H7 (cell line): ENCODE data around the gene CLECL1. TPM values are rescaled to one million over a fixed set of nuclear protein-coding genes. Genes with fewer than 3 reads are reported as not detected.
"Not testable (repeated sequence)": the region's sequence is repeated elsewhere in the genome, so short reads cannot be mapped to it uniquely, and the experiment has no call there.

Experiments
- DNase-seq: peaks from one replicate; pipeline ENCODE4 v3.0.0; 2012
- H3K27me3 ChIP-seq: 2 replicates; pipeline ENCODE4 v1.6.0; 2011; ENCODE audit warnings: mild to moderate bottlenecking, low read length; ENCODE audit not compliant: control insufficient read depth, insufficient read depth
- H3K36me3 ChIP-seq: replicated peaks from 2 replicates; pipeline ENCODE4 v1.5.1; 2011; ENCODE audit warnings: low read length; ENCODE audit not compliant: control insufficient read depth, insufficient read depth
- H3K4me3 ChIP-seq: 2 replicates; pipeline ENCODE4 v1.5.1; 2011; ENCODE audit warnings: low read depth, mild to moderate bottlenecking, control low read depth, low read length, moderate library complexity; ENCODE audit not compliant: insufficient read depth
- total RNA-seq: library from RNA; depleted of rRNA; stranded (reverse); fragments of >200 nt; shearing (Covaris generic); gene quantifications from 2 replicates; pipeline ENCODE4 v1.2.3, GENCODE V29; 2014

Gene CLECL1
- total RNA-seq, 1 experiment from 2014 or later, result not detected

DNA sequence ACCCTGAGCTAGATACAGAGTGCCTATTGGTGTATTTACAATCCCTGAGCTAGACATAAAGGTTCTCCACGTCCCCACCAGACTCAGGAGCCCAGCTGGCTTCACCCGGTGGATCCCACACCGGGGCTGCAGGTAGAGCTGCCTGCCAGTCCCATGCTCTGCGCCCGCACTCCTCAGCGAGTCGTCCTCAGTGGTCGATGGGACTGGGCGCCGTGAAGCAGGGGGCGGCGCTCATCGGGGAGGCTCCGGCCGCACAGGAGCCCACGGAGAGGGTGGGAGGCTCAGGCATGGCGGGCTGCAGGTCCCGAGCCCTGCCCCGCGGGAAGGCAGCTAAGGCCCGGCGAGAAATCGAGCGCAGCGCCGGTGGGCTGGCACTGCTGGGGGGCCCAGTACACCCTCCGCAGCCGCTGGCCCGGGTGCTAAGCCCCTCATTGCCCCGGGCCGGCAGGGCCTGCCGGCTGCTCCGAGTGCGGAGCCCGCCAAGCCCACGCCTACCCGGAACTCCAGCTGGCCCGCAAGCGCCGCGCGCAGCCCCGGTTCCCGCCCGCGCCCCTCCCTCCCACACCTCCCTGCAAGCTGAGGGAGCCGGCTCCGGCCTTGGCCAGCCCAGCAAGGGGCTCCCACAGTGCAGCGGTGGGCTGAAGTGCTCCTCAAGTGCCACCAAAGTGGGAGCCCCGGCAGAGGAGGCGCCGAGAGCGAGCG is 6.7 kb upstream of the CLECL1 start:
- H3K36me3 ChIP-seq, H3K27me3 ChIP-seq, DNase-seq: not testable (repeated sequence)
- H3K4me3 ChIP-seq, result peak overlapping the region; percentile 21; the same call in 1 of the 2 replicates

DNA sequence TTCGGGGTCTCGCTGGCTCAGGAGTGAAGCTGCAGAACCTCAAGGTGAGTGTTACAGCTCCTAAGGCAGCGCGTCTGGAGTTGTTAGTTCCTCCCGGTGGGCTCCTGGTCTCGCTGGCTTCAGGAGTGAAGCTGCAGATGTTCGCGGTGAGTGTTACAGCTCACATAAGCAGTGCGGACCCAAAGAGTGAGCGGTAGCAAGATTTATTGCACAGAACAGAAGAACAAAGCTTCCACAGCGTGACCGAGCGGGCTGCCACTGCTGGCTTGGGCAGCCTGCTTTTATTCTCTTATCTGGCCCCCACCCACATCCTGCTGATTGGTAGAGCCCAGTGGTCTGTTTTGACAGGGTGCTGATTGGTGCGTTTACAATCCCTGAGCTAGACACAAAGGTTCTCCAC is 6.0 kb upstream of the CLECL1 start:
- H3K4me3 ChIP-seq, result not testable (repeated sequence)

DNA sequence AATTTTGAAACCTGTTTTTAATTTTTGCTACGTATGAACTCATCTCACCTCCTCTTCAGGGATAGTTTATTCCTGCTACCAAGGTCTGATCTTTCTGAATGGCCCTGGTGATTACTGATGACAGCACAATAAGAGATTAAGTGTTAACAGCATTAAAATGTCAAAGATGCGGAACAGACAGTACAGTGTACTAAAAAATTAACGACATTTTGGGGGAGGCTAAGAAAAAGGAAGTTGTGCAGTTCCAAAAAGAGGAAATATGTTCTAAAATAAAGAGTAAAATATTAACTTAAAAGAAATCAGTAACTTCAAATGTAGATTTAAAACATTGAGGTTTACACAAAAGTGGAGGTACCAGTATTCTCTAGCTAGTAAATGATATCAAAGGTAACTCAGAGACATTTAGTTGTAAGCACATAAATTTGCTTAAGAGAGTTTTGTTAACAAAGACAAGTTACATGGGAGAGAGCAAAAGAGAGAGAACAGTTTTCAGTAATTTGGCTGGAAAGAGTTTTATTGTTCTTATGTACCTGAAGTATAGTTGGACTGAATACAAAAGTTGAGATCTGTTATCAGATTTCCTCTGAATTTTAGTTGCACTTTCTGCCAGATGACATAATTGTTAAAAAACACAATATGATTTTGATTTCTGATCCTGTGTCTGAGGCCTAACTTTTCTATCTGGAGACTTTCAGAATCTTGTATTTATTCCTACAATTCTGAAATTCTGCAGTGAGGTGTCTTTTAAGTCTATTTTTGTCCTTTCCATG is 4.2 kb upstream of the CLECL1 start:
- DNase-seq, result no peak
- H3K27me3 ChIP-seq, result no peaks in the 10 kb centered on the region; the same call in 1 of the 2 replicates
- no peaks in the 10 kb centered on the region for H3K36me3 ChIP-seq

More for the DNA sequence above, 6.0 kb upstream of the CLECL1 start:
- DNase-seq, H3K27me3 ChIP-seq, H3K36me3 ChIP-seq: not testable (repeated sequence)

DNA sequence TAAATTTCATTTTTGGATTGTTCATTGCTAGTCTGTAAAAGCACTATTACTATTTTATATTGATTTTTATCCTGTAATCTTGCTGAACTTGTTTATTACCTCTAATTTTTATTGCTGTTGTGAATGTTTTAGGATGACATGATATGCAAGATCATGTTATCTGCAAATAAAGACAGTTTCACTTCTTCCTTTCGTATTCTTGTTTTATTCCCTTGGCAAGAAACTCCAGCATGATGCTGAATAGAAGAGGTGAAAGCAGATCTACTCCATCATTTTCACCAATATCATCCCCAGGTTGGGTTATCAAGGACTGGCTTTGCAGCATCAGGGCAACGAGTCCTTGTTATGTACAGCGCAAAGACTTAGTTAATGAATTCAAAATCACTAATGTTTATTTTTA is 2.7 kb upstream of the CLECL1 start:
- no peaks in the 10 kb centered on the region for H3K36me3 ChIP-seq
- no peaks in the 10 kb centered on the region; the same call in 1 of the 2 replicates for H3K27me3 ChIP-seq
- no peak overlapping the region for H3K4me3 ChIP-seq
- no peak for DNase-seq

More for the DNA sequence above, 4.2 kb upstream of the CLECL1 start:
- H3K4me3 ChIP-seq, result no peak overlapping the region

DNA sequence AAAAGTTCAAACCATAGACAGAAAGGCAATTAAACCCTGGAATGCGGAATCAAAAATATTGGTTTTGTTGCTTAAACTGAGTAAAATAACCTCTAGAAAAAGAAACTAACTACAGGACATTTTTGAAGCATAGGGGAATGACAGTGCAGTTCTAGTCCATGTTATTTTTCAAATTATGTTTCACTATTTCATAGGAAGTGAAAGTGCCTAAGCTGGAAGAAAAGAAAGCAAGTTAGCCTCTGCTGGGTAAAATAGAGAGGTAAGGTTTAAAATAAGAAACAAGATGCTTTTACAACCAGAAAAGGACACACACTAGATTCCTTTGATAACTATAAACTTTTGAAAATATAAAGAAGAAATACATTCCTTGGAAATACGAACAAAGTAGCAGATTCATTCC is 1.1 kb downstream of the CLECL1 start:
- H3K36me3 ChIP-seq, result no peaks in the 10 kb centered on the region
- no peak for DNase-seq

DNA sequence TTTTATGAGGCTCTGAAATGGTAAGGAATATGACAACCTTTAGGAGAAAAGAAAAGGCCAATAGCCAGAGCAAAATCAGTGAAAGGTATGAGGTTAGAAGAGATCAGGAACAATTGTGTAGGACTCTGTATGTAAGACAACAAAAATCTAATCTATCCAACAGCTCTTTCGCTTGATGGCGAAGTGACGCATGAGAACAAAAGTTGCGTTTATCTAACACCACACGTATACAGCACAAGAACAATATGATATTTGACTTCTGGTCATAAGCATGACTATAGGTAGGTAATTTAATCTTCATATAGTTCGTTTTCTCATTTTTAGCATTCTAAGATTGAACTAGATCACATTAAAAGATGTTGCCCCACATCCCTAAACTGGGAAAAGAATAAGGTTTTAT is 1.5 kb downstream of the CLECL1 start:
- Histone ChIP-seq H3K36me3 (no peaks in the 10 kb centered on the region), H3K27me3 (no peaks in the 10 kb centered on the region; the same call in 1 of the 2 replicates), H3K4me3 (no peak overlapping the region)
- DNase-seq, result no peak

More for the DNA sequence above, 1.1 kb downstream of the CLECL1 start:
- Histone ChIP-seq H3K4me3 (no peak overlapping the region), H3K27me3 (no peaks in the 10 kb centered on the region; the same call in 1 of the 2 replicates)

DNA sequence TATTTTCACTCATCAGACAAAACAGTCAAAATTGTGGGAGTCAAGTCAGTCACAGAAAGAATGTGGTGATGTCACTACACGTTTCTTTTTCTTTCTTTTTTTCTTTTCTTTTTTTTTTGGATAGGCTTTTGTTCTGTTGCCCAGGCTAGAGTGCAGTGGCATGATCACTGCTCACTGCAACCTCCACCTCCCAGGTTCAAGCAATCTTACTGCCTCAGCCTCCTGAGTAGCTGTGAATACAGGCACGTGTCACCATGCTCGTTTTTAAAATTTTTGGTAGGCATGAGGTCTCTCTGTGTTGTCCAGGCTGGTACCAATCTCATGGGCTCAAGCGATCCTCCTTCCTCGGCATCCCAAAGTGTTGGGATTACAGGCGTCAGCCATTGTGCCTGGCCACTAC is 2.3 kb downstream of the CLECL1 start:
- no peaks in the 10 kb centered on the region for H3K36me3 ChIP-seq
- no peaks in the 10 kb centered on the region for H3K27me3 ChIP-seq
- no peak overlapping the region for H3K4me3 ChIP-seq
- DNase-seq, result no peak

DNA sequence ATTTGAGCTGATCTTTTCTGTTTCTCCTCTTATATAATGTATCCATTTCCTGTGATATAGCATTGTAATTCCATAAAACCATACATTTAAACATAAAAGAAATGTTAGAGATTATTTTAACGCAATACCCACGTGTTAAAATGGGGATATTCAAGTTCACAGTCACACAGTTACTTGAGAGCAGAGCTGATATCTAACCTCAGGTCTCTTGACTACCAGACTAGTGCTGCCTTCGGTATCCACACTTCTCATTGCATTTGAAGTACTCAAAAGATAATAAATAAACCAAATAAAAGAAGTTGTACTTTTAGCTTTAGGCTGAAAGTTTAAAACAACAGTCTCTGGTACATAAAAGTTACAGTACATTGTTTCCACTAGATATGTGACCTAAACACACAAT is 2.9 kb downstream of the CLECL1 start:
- Histone ChIP-seq H3K36me3 (no peaks in the 10 kb centered on the region), H3K27me3 (no peaks in the 10 kb centered on the region), H3K4me3 (no peak overlapping the region)
- DNase-seq, result no peak

DNA sequence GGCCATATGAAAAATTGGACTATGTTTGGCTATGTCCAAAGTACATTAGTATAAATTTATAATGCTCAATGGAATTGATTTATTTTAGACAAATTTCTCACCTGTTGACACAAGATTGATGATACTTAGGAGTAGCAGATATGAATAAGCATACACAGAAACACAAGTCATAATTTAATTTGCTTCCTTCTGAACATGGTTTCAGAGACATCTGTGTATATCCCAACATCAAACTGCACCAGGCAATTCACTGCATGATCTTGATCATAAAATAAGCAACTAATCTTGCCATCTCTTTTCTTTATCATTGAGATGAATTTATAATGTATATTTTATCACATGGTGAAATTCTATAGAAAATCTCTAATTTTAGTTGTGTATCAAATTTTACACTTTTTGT is 3.8 kb downstream of the CLECL1 start:
- Histone ChIP-seq H3K36me3 (no peaks in the 10 kb centered on the region), H3K27me3 (no peaks in the 10 kb centered on the region), H3K4me3 (no peak overlapping the region)
- no peak for DNase-seq

DNA sequence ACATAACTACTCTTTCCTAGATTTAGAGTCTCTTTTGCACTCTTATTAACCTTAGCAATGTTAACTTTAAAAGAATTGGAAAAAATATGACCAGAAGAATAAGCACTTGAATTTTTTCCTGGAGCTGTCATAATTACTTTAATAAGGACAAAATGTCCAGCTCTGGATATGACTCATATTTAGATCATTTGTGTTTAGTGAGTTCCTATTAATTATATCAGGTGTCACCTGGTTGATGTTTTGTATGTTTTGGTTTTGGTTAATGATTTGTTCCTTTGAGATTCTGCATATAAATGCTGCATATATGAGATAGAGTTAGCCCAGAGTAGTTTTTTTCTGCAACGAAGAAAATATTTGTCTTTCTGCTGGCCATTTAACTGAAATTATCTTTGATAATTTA is 5.1 kb downstream of the CLECL1 start:
- Histone ChIP-seq H3K36me3 (no peaks in the 10 kb centered on the region), H3K4me3 (no peak overlapping the region), H3K27me3 (no peaks in the 10 kb centered on the region)
- DNase-seq, result no peak

DNA sequence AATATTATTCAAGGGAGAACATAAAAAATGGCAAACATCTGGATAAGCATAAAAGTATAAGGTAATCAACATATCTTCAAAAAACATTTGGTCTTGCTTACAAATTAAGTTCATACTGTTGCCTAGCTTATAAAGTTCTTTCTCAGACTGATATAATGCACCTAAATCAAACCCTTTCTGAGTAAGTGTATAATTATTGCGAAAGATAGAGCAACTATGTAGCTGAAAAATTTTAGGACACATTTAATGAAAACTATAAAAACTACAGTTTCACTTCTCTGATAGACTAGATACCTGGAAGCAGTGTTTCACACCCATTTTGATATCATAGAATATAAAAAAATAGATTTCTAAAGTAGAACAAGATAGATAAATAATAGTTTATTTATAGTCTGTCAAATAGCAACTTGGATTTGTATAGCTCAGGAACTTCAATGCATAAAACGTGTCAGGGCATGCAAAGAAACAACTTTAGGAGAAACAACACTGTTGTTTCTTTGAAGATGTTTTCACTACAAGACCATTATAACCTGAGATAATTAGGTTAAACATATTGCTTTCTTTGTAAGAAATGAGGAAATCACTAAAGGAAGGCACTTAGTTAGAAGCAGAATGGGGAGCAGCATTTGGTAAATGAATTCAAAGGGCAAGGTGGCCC is 7.6 kb downstream of the CLECL1 start:
- no peaks in the 10 kb centered on the region for H3K36me3 ChIP-seq
- no peak for DNase-seq
- no peak overlapping the region for H3K4me3 ChIP-seq
- no peaks in the 10 kb centered on the region for H3K27me3 ChIP-seq

DNA sequence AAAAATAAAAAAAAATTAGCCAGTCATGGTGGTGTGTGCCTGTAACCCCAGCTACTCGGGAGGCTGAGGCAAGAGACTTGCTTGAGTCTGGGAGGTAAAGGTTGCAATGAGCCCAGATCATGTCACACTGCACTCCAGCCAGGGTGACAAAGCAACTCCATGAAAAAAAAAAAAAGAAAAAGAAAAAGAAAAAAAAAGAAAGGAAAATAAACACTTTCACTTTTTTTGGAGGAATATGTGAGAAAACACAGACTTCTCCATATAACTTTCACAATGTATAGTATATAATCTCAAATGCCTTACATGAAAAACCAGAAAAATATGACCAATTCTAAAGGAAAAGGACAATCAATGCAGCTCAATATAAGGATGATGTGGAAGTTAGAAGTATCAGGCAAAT is 8.9 kb downstream of the CLECL1 start:
- H3K27me3 ChIP-seq, result no peaks in the 10 kb centered on the region
- no peak overlapping the region for H3K4me3 ChIP-seq
- no peak for DNase-seq
- H3K36me3 ChIP-seq, result no peaks in the 10 kb centered on the region

DNA sequence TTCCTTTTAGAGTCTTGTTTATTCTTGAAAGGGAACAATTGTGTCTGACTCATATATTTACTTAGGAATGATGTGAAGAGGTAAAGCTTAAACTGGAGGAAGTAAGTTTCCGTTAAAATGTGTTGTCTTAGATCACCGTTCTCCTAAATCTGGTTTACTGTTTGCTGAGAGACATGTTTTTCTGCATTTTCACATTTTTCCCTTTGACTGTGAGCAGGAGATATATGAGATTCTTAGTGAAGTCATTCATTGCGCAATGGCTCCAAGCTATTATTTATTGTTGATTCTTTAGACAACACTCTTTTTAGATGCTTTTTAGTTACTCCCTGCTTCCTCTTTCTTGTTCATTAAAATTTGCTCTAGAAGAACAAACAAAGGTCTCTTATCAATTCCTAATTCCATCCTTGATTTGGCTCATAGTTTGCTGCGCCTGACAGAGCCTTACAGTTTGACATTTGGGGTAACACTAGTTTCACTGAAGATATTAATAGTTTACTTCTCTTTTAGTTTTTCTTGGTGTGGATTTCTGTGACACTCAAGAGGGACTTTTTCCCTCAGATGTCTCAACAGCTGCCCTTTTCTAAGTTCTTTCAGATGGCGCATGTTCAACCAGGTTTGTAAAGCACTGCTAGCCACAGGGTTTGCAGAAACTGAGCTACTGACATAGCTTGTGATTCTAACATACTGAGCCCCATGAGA is 11.4 kb downstream of the CLECL1 start:
- no peaks in the 10 kb centered on the region for H3K27me3 ChIP-seq

DNA sequence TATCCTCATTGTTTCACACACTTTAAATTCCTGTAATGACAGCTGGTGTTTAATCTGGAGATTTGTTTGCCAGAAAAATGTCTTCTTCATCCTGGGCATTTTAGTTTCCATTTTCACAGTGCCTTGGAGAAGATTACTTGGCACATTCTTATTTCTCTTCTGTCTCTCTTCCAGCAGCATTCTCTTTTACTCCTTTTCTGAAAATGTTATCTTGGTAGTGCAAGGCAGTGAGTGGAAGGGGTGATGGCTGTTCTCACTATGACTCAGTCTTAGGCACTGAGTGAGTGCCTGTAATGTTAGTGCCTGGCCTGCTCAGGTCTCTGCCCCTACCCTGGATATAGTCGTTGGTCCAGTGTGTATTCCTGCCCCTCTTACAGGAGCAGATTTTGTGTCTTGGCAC is 13.1 kb downstream of the CLECL1 start:
- Histone ChIP-seq H3K36me3 (no peaks in the 10 kb centered on the region), H3K4me3 (no peak overlapping the region), H3K27me3 (no peaks in the 10 kb centered on the region)
- DNase-seq, result no peak

More for the DNA sequence above, 11.4 kb downstream of the CLECL1 start:
- no peaks in the 10 kb centered on the region for H3K36me3 ChIP-seq
- no peak for DNase-seq
- no peak overlapping the region for H3K4me3 ChIP-seq
